Activated CD8-positive, alpha-beta memory T cell treated with anti-CD3 and anti-CD28 coated beads, Interleukin-2, amount 10 ng/mL, durations not matched to agents 7 days and 5 days (primary cell): ENCODE measurements around the gene NUSAP1. TPM values are rescaled to one million over a fixed set of nuclear protein-coding genes. Genes with fewer than 3 reads are reported as not detected.
"Not testable (repeated sequence)": the region's sequence is repeated elsewhere in the genome, so short reads cannot be mapped to it uniquely, and the experiment has no call there.

Experiments used
- ATAC-seq: fragments of 150-1000 bp; cut with Tn5 transposase; one replicate; pipeline ENCODE4 v1.10.0; 2021; ENCODE audit warnings: moderate library complexity
- CTCF ChIA-PET: fragments of 350-600 bp; sonication (Branson Sonifier 250); formaldehyde crosslinking; loops from one replicate; lab custom pipeline; 2021; ENCODE audit warnings: antibody characterized with exemption; lab: Charles Lee
- DNase-seq: peaks from one replicate; pipeline ENCODE4 v3.0.0-alpha.2; 2020
- H3K27ac Mint-ChIP-seq: one replicate; pipeline ENCODE4 v1.8.0; 2021; ENCODE audit warnings: mild to moderate bottlenecking, mixed read lengths
- H3K27me3 Mint-ChIP-seq: one replicate; pipeline ENCODE4 v1.8.0; 2021; ENCODE audit warnings: mixed read lengths
- H3K36me3 Mint-ChIP-seq: one replicate; pipeline ENCODE4 v1.8.0; 2021; ENCODE audit warnings: mild to moderate bottlenecking, mixed read lengths
- H3K4me1 Mint-ChIP-seq: one replicate; pipeline ENCODE4 v1.8.0; 2021; ENCODE audit warnings: mixed read lengths
- H3K4me3 Mint-ChIP-seq: one replicate; pipeline ENCODE4 v1.8.0; 2021; ENCODE audit warnings: mild to moderate bottlenecking, moderate library complexity, mixed read lengths
- H3K9me3 Mint-ChIP-seq: one replicate; pipeline ENCODE4 v1.8.0; 2022; ENCODE audit warnings: low read depth, mixed read lengths
- total RNA-seq, 2 experiments: library from RNA; stranded (reverse); gene quantifications; one replicate each; pipeline ENCODE4 v1.2.3, GENCODE V29; 2021

NUSAP1 gene
- total RNA-seq, 2 experiments from 2014 or later, result 234 to 334 TPM

DNA sequence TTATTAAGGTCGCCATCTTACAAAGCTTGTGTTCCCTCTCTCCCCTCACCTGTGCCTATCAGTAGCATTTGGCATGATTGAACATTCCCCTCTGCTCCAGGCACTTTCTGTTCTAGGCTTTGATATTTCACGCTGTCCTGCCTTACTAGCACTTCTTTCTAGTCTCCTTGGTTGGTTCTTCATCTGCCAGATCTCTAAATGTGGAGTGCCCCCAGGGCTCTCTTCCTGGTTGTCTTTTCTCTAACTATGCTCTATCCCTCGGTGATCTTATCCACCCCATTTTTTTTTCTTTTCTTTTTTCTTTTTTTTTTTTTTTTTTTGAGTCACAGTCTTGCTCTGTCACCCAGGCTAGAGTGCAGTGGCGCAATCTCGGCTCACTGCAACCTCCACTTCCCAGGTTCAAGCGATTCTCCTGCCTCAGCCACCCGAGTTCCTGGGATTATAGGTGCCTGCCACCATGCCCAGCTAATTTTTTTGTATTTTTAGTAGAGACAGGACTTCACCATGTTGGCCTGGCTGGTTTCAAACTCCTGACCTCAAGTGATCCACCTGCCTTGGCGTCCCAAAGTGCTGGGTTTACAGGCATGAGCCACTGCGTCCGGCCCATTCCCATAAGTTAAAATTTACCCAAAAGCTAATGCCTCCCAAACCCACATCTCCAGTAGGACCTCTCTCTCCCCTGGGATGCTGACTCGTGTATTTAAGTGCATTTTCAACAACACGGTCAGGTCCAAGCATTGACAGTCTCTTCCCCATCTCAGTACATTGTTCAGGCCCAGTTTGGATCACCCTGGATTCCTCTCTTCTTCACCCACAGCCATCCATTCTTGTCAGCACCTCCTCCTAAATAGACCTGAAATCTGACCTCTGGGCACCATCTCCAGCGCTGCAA lies 5.2 kb downstream of the NUSAP1 start:
- CTCF ChIA-PET, result no interaction called here
- H3K4me3 Mint-ChIP-seq, result peak overlapping the region; percentile 17
- no peaks in the 10 kb centered on the region for H3K27me3 Mint-ChIP-seq
- H3K36me3 Mint-ChIP-seq, result peaks cover 66% of the 10 kb centered on the region
- H3K9me3 Mint-ChIP-seq, result no peaks in the 10 kb centered on the region
- peaks cover 45% of the 10 kb centered on the region for H3K4me1 Mint-ChIP-seq
- DNase-seq (no peak), ATAC-seq (no peak)
- peak overlapping the region; percentile 10 for H3K27ac Mint-ChIP-seq

DNA sequence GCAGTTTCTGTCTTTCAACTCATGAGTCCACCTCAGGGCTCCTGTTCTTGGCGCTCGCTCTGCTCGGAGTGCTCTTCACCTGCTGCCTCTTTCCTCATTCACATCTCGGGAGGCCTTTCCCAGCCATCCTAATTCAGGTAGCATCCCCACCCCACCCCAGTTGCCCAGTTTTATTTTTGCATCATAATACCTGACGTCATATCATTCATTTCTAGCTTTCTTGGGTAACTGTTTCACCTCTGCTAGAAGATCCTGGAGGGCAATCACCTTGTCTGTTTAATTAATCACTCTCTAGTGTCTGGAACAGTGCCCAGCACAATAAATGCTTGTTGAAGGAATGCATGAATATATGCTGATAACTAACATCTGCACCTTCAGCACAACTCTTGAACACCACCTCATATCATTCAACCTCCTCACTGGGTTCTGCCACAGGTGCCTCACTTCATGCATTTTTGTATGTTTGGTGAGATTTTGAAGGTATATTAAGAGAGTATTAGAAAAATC lies 7.6 kb downstream of the NUSAP1 start:
- CTCF ChIA-PET, result no interaction called here
- peaks cover 39% of the 10 kb centered on the region for H3K4me1 Mint-ChIP-seq
- H3K9me3 Mint-ChIP-seq, result no peaks in the 10 kb centered on the region
- H3K4me3 Mint-ChIP-seq, result no peak overlapping the region
- no peaks in the 10 kb centered on the region for H3K27me3 Mint-ChIP-seq
- H3K27ac Mint-ChIP-seq, result no peak overlapping the region
- ATAC-seq (no peak), DNase-seq (no peak)
- H3K36me3 Mint-ChIP-seq, result peaks cover 67% of the 10 kb centered on the region

DNA sequence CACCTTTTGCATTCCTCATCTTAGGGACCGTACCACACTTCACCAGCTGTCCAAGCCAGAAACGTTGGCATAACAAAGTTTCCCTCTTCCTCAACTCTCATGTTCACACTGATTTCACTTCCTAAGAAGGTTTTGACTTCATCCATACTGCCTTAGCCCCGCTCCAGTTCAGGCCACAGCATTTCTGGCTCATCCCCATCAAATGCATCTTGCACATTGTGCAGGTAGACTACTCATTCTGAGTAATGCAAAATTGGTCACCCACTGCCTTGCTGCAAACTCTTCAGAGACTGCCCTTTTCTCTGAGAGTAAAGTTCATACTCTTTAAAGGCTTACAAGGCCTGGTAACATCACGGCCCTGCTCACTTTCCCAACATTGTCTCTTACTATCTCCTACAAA lies 8.8 kb downstream of the NUSAP1 start:
- ATAC-seq, result no peak
- Mint-ChIP-seq H3K27ac (no peak overlapping the region), H3K27me3 (no peaks in the 10 kb centered on the region), H3K36me3 (peaks cover 76% of the 10 kb centered on the region), H3K4me1 (peaks cover 37% of the 10 kb centered on the region), H3K4me3 (no peak overlapping the region), H3K9me3 (no peaks in the 10 kb centered on the region)
- CTCF ChIA-PET, result no interaction called here
- DNase-seq, result no peak

DNA sequence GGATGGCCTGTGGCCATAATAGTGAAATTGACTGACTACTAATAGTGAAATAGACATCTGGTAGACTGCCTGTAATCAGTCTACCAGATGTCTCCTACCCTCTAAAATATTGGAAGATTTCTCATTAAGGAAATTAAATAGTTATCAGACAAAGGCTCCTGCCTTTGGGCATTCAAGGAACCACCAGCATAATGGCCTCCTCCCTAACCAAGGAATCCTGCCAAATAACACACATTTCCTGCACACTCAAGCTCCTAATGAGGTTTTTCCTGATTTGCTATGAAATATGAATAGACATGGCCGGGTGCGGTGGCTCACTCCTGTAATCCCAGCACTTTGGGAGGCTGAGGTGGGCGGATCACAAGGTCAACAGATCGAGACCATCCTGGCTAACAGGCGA lies 14.6 kb downstream of the NUSAP1 start:
- H3K4me3 Mint-ChIP-seq, result no peak overlapping the region
- no peaks in the 10 kb centered on the region for H3K9me3 Mint-ChIP-seq
- H3K27ac Mint-ChIP-seq, result no peak overlapping the region
- peaks cover 6% of the 10 kb centered on the region for H3K4me1 Mint-ChIP-seq
- DNase-seq, result no peak
- peaks cover 76% of the 10 kb centered on the region for H3K36me3 Mint-ChIP-seq
- no peak for ATAC-seq
- CTCF ChIA-PET, result no interaction called here
- no peaks in the 10 kb centered on the region for H3K27me3 Mint-ChIP-seq

DNA sequence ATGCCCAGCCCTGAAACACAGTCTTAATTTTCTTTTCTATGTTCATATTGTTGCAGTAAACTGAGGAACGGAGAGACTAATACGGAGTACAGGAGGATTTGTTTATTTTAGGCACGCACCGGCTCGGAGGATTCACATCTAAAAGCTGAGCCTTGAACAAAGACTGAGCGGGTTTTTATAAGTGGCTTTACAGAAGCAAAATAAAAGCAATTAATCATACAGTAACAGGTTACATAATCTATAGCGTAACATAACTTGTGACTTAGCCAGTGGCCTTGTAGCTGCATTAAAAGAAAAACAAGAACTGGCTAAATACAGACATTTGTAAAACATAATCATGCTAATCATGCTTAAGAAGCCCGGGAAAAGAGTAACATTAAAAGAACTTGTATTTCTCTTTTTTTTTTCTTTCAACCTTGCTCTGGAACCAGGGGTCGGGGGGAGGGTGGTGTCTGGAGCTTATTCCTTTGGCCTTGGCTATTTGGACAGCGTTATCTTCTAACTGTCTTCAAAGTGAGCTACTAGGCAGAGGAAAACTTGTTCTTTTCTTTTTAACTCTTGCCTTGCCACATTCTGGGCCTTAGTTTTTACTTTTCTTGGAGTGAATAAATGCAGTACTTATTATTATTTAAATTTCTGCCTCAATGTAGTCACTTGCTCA lies 17.5 kb downstream of the NUSAP1 start:
- Mint-ChIP-seq H3K27me3 (no peaks in the 10 kb centered on the region), H3K4me3 (no peak overlapping the region), H3K36me3 (peaks cover 69% of the 10 kb centered on the region), H3K9me3 (no peaks in the 10 kb centered on the region), H3K27ac (no peak overlapping the region), H3K4me1 (peaks cover 6% of the 10 kb centered on the region)
- CTCF ChIA-PET, result interaction anchor here (0.6 kb wide), 1 partner anchor 27 kb away, joined by 3 read pairs; no protein-coding TSS in a partner anchor
- ATAC-seq, result no peak
- DNase-seq, result no peak

DNA sequence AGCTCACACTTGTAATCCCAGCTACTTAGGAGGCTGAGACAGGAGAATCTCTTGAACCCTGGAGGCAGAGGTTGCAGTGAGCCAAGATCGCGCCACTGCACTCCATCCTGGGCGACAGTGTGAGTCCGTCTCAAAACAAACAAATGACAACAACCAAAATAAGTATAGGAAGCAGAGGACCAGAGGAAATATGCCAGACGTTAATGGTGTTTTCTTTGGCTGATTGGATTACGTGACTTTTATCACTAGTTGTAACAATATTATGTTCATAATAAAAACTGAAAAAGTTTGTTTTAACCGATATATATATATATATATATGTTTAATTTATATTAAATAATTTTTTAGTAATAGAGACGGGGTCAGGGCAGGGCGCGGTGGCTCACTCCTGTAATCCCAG lies 21.7 kb downstream of the NUSAP1 start:
- DNase-seq (no peak), ATAC-seq (no peak)
- CTCF ChIA-PET, result no interaction called here
- Mint-ChIP-seq H3K4me1 (no peaks in the 10 kb centered on the region), H3K36me3 (peaks cover 66% of the 10 kb centered on the region), H3K27ac (no peak overlapping the region), H3K4me3 (no peak overlapping the region), H3K9me3 (no peaks in the 10 kb centered on the region), H3K27me3 (no peaks in the 10 kb centered on the region)

DNA sequence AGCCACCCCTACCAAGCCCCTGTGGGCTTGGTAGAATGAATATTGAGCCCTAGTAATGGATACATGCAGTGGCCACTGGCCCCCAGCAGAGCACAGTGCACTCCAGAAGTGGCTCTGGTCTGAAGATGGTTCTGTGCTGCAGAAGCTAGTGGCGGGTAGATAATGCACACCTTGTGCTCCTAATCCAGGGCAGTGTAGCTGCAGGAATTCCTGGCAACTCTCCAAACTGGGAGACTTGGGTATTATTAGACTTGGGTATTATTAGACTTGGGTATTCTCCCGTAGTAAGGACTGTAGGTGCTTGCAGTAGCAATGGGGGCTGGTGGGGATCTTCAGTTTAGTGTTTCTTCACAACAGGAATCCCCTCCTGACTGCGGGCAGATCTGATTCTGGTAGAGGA lies 34.7 kb downstream of the NUSAP1 start:
- Mint-ChIP-seq H3K36me3 (peaks cover 59% of the 10 kb centered on the region), H3K27ac (no peak overlapping the region), H3K27me3 (no peaks in the 10 kb centered on the region), H3K4me3 (no peak overlapping the region), H3K4me1 (no peaks in the 10 kb centered on the region), H3K9me3 (no peaks in the 10 kb centered on the region)
- no peak for DNase-seq
- CTCF ChIA-PET, result no interaction called here
- no peak for ATAC-seq

DNA sequence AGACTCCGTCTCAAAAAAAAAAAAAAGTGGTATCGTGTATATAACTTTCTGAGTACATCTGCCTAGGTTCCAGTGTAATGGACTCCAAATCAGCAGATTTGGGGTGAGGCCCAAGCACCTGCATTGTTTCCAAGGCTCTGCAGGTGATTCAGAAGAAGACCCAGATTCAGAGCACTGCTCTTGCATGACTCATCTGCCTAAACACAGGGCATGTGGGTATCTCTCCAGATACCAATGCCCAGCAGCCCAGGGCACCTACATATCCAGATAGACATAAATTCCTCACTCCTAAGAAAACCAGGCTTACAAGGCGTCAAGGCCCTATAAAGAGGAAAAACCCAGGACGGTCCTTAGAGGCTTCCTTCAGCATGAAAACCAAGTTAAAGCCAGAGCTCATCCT lies 45.3 kb downstream of the NUSAP1 start:
- Mint-ChIP-seq H3K9me3 (no peaks in the 10 kb centered on the region), H3K27ac (no peak overlapping the region), H3K27me3 (no peaks in the 10 kb centered on the region), H3K4me3 (no peak overlapping the region), H3K36me3 (peaks cover 49% of the 10 kb centered on the region), H3K4me1 (no peaks in the 10 kb centered on the region)
- DNase-seq, result no peak
- no peak for ATAC-seq
- CTCF ChIA-PET, result interaction anchor here (0.7 to 1.2 kb wide), 2 partner anchors 15 to 28 kb away, joined by 3 read pairs; no protein-coding TSS in a partner anchor

DNA sequence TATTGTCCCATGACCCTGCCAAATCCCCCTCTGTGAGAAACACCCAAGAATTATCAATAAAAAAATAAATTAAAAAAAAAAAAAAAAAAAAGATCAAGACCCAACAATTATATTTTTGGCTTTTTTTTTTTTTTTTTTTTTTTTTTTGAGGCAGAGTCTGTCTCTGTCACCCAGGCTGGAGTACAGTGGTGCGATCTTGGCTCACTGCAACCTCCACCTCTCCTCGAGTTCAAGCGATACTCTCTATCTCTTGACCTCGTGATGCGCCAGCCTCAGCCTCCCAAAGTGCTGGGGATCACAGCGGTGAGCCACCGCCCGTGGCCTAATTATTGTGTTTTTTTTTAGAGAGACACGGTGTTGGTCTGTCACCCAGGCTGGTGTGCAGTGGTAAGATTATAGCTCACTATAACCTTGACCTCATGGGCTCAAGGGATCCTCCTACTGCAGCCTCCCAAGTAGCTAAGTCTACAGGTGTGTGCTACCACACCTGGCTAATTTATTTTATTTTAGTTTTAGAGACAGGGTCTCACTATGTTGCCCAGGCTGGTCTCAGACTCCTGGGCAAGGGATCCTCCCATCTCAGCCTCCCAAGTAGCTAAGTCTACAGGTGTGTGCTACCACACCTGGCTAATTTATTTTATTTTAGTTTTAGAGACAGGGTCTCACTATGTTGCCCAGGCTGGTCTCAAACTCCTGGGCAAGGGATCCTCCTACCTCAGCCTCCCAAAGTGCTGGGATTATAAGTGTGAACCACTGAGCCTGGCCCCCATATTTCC lies 51.5 kb downstream of the NUSAP1 start:
- peaks cover 27% of the 10 kb centered on the region for H3K36me3 Mint-ChIP-seq
- H3K27ac Mint-ChIP-seq, DNase-seq, H3K4me1 Mint-ChIP-seq, H3K9me3 Mint-ChIP-seq, H3K27me3 Mint-ChIP-seq, CTCF ChIA-PET, H3K4me3 Mint-ChIP-seq, ATAC-seq: not testable (repeated sequence)

DNA sequence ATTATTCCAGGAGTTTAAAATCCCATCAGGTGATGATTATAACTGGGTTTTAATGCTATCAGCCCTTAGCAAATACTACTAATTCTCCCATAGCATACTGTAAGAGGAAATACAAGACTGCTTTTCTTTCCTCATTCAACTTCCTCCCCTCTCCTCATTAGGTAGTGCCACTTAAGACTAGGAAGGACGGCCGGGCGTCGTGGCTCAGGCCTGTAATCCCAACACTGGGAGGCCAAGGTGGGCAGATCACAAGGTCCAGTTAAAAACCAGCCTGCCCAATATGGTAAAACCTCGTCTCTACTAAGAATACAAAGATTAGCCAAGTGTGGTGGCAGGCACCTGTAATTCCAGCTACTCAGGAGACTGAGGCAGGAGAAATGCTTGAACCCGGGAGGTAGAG lies 55.0 kb downstream of the NUSAP1 start:
- CTCF ChIA-PET, result no interaction called here

DNA sequence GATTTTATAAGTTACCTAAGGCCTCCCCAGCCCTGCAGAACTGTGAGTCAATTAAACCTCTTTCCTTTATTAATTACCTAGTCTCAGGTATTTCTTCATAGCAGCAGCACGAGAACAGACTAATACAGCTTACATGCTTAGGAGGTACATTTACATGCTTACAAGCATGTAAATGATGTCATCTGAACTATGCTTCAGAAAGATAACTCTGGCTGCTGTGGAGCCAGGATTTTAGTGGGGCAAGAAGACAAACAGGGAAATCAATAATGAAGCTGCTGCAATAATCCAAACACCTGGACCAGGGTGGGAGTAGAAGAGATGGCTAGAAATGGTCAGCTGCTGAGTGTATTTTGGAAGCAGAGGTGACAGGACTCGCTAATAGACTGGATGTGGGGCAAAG lies 60.0 kb downstream of the NUSAP1 start:
- no peaks in the 10 kb centered on the region for H3K9me3 Mint-ChIP-seq
- H3K4me3 Mint-ChIP-seq, result no peak overlapping the region
- CTCF ChIA-PET, result no interaction called here
- no peaks in the 10 kb centered on the region for H3K27me3 Mint-ChIP-seq
- peaks cover 21% of the 10 kb centered on the region for H3K36me3 Mint-ChIP-seq
- ATAC-seq (no peak), DNase-seq (no peak)
- no peak overlapping the region for H3K27ac Mint-ChIP-seq
- H3K4me1 Mint-ChIP-seq, result peaks cover 11% of the 10 kb centered on the region

More for the DNA sequence above, 55.0 kb downstream of the NUSAP1 start:
- ATAC-seq (no peak), DNase-seq (no peak)
- Mint-ChIP-seq H3K36me3 (peaks cover 5% of the 10 kb centered on the region), H3K27ac (no peak overlapping the region), H3K9me3 (no peaks in the 10 kb centered on the region), H3K4me3 (no peak overlapping the region), H3K27me3 (no peaks in the 10 kb centered on the region), H3K4me1 (no peaks in the 10 kb centered on the region)

DNA sequence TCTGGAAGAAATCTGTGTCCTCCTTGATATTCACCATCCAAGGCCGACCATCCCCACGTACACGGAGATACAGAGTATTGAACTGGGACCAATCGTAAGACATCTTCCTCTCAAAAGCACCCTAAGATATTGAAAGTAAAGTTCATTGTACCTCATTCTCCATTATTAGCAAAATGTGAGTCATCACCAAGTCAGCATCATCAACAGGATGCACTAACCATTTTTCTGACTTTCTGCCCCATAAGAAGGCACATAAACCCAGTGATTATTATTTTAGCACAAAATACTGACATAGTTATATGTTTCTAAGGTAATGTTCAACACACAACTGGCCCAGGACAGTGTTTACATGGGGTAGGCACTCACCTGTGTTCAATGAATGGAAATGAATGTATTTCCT lies 62.2 kb downstream of the NUSAP1 start:
- DNase-seq, result no peak
- H3K9me3 Mint-ChIP-seq, result no peaks in the 10 kb centered on the region
- peaks cover 20% of the 10 kb centered on the region for H3K36me3 Mint-ChIP-seq
- ATAC-seq, result no peak
- peaks cover 11% of the 10 kb centered on the region for H3K4me1 Mint-ChIP-seq
- CTCF ChIA-PET, result no interaction called here
- H3K27me3 Mint-ChIP-seq, result no peaks in the 10 kb centered on the region
- no peak overlapping the region for H3K27ac Mint-ChIP-seq
- no peak overlapping the region for H3K4me3 Mint-ChIP-seq

DNA sequence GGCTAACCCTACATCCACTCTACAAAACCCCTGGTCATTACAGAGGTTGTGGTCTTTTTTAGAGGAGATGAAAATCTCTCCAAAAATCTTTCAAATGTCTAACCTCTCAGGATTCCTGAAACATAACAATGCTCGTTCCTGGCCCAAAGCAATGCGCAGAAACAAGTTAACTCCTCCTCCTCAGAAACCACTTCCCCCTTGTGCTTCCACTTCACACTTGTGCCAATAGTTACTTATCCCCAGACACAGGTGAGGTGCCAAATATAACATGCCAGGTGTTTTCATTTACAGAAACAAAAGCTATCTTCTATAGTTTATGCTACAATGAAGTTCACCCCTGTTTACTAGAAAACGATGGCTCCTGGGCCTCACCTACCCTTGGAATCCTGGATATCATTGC lies 63.4 kb downstream of the NUSAP1 start:
- CTCF ChIA-PET, result no interaction called here
- H3K4me3 Mint-ChIP-seq, result no peak overlapping the region
- H3K36me3 Mint-ChIP-seq, result peaks cover 22% of the 10 kb centered on the region
- H3K27me3 Mint-ChIP-seq, result no peaks in the 10 kb centered on the region
- H3K9me3 Mint-ChIP-seq, result no peaks in the 10 kb centered on the region
- DNase-seq (no peak), ATAC-seq (no peak)
- H3K4me1 Mint-ChIP-seq, result peaks cover 13% of the 10 kb centered on the region
- H3K27ac Mint-ChIP-seq, result no peak overlapping the region
